HEK293 (cell line): Measurements from ENCODE around the gene HOMER1.

Experiments
- CTCF ChIA-PET: fragments of 350-600 bp; formaldehyde crosslinking; extraction: SDS; loops from one replicate; lab custom pipeline; 2021; ENCODE audit warnings: antibody characterized with exemption; lab: Yijun Ruan, JAX
- POLR2A ChIA-PET: fragments of 300-600 bp; formaldehyde crosslinking; extraction: SDS; loops from one replicate; lab custom pipeline; 2020; ENCODE audit warnings: antibody characterized with exemption, inconsistent platforms; lab: Yijun Ruan, JAX
- H3K27ac ChIP-seq: fragments of 200-500 bp; sonication (Bioruptor generic); 2 replicates; pipeline ENCODE4 v1.5.1; 2014; ENCODE audit warnings: low read depth, low read length, control low read depth, inconsistent platforms; ENCODE audit errors: extremely low read depth
- H3K36me3 ChIP-seq, 2 experiments: fragments of 200-500 bp in 1 of 2; sonication (Bioruptor generic) in 1 of 2; 1 replicate in 1 of 2; 2 replicates in 1 of 2; pipeline ENCODE4 v1.5.1; 2014 to 2017; ENCODE audit warnings: inconsistent platforms in 2 of 2, low read length in 2 of 2; ENCODE audit not compliant: control insufficient read depth in 2 of 2, insufficient read depth in 1 of 2
- H3K4me1 ChIP-seq: fragments of 200-500 bp; sonication (Bioruptor generic); 2 replicates; pipeline ENCODE4 v1.5.1; 2014; ENCODE audit warnings: mild to moderate bottlenecking, low read length, inconsistent platforms; ENCODE audit not compliant: control insufficient read depth, insufficient read depth
- H3K4me3 ChIP-seq: 2 replicates; pipeline ENCODE4 v1.5.1; 2011; ENCODE audit warnings: low read depth, mild to moderate bottlenecking, control low read depth, low read length, moderate library complexity
- H3K9me3 ChIP-seq: fragments of 200-500 bp; sonication (Bioruptor generic); 2 replicates; pipeline ENCODE4 v1.5.1; 2014; ENCODE audit warnings: low read depth, low read length, inconsistent platforms; ENCODE audit not compliant: control insufficient read depth, insufficient read depth
- KLF10 ChIP-seq: fragments of 450-650 bp; IDR thresholded peaks from 2 replicates; pipeline ENCODE4 v1.5.1; 2018; ENCODE audit warnings: missing biosample characterization, mild to moderate bottlenecking, missing genetic modification characterization
- OSR2 ChIP-seq: fragments of 450-650 bp; formaldehyde crosslinking; IDR thresholded peaks from 2 replicates; pipeline ENCODE4 v1.5.1; 2016; ENCODE audit warnings: missing biosample characterization, missing genetic modification characterization
- REPIN1 ChIP-seq: fragments of 450-650 bp; formaldehyde crosslinking; IDR thresholded peaks from 2 replicates; pipeline ENCODE4 v1.5.1; 2017; ENCODE audit warnings: missing biosample characterization, missing genetic modification characterization, low read depth
- SCRT1 ChIP-seq: fragments of 450-650 bp; formaldehyde crosslinking; IDR thresholded peaks from 2 replicates; pipeline ENCODE4 v1.5.1; 2016; ENCODE audit warnings: missing biosample characterization, missing genetic modification characterization, borderline replicate concordance
- ZFP69B ChIP-seq: fragments of 450-650 bp; formaldehyde crosslinking; IDR thresholded peaks from 2 replicates; pipeline ENCODE4 v1.5.1; 2016; ENCODE audit warnings: missing biosample characterization, missing genetic modification characterization
- ZNF221 ChIP-seq: fragments of 450-650 bp; formaldehyde crosslinking; IDR thresholded peaks from 2 replicates; pipeline ENCODE4 v1.5.1; 2017; ENCODE audit warnings: missing biosample characterization, missing genetic modification characterization, borderline replicate concordance
- ZNF24 ChIP-seq: fragments of 450-650 bp; formaldehyde crosslinking; IDR thresholded peaks from 2 replicates; pipeline ENCODE4 v1.5.1; 2016; ENCODE audit warnings: missing biosample characterization, missing genetic modification characterization
- ZNF501 ChIP-seq: fragments of 450-650 bp; formaldehyde crosslinking; IDR thresholded peaks from 2 replicates; pipeline ENCODE4 v1.5.1; 2016; ENCODE audit warnings: missing biosample characterization, missing genetic modification characterization
- ZNF76 ChIP-seq: fragments of 450-650 bp; formaldehyde crosslinking; IDR thresholded peaks from 2 replicates; pipeline ENCODE4; 2016; ENCODE audit warnings: low read depth, missing biosample characterization, missing genetic modification characterization, borderline replicate concordance
- ZNF830 ChIP-seq: fragments of 450-650 bp; IDR thresholded peaks from 2 replicates; pipeline ENCODE4 v1.5.0; 2018; ENCODE audit warnings: missing biosample characterization, missing genetic modification characterization, low read depth, mild to moderate bottlenecking, moderate library complexity
- TF ChIP-seq, protein P1 (sequence below): fragments of 450-650 bp; formaldehyde crosslinking; conservative IDR thresholded peaks from 2 replicates; pipeline ENCODE4 v1.5.1; 2016; ENCODE audit warnings: low read depth, missing biosample characterization, missing genetic modification characterization
- TF ChIP-seq, protein P2 (sequence below): fragments of 450-650 bp; formaldehyde crosslinking; IDR thresholded peaks from 2 replicates; pipeline ENCODE4 v1.5.1; 2016; ENCODE audit warnings: missing biosample characterization, missing genetic modification characterization, borderline replicate concordance

The HOMER1 gene

DNA sequence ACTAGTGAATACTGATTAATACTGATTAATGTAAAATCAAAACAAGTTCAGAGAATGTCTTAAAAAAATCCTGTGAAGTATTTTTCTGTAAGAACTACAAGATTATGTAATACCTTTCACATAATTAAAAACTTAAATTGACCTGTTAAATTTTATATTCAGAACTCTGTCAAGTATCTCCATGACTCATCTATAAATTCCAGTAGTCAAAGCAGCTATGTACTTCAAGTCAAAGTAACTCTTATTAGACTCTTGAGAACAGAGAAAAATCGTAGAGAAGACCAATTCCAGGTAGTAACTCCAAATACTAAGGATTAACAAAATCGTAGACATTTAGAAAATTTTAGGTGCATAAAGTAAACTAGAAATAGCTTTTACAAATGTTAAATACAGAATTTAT, 77.1 kb downstream of the HOMER1 start:
- CTCF ChIA-PET: interaction anchor here (0.5 to 0.9 kb wide), 3 partner anchors 20 to 58 kb away, joined by 3 read pairs; no protein-coding TSS in a partner anchor

DNA sequence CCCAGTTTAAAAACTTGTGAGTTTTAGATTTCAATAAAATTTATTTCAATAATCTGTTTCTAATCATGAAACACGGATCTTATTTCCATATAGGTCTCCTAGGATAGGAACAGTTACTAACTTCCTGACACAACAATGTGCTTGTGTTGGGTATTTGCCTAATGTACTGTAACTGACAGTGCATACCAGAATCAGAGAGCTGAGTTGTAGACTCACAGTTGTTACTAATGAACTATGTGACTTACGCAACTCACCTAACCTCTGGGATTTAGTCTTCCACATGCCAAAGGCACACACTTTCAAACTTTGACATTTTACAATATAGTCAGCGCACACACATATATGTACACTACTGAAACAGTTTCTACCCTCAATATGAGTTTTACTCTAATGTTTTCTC, 77.7 kb downstream of the HOMER1 start:
- H3K4me3 ChIP-seq: no peak overlapping the region
- no peaks in the 10 kb centered on the region for H3K4me1 ChIP-seq
- TF ChIP-seq ZNF76 (no peak), ZNF24 (no peak), KLF10 (no peak), ZNF830 (tag by site-specific recombination) (no peak), SCRT1 (no peak), REPIN1 (tag by site-specific recombination) (no peak), ZNF221 (no peak), OSR2 (tag by site-specific recombination) (no peak), ZFP69B (tag by site-specific recombination) (no peak), ZNF501 (tag by site-specific recombination) (no peak)
- TF ChIP-seq, protein P1, sequence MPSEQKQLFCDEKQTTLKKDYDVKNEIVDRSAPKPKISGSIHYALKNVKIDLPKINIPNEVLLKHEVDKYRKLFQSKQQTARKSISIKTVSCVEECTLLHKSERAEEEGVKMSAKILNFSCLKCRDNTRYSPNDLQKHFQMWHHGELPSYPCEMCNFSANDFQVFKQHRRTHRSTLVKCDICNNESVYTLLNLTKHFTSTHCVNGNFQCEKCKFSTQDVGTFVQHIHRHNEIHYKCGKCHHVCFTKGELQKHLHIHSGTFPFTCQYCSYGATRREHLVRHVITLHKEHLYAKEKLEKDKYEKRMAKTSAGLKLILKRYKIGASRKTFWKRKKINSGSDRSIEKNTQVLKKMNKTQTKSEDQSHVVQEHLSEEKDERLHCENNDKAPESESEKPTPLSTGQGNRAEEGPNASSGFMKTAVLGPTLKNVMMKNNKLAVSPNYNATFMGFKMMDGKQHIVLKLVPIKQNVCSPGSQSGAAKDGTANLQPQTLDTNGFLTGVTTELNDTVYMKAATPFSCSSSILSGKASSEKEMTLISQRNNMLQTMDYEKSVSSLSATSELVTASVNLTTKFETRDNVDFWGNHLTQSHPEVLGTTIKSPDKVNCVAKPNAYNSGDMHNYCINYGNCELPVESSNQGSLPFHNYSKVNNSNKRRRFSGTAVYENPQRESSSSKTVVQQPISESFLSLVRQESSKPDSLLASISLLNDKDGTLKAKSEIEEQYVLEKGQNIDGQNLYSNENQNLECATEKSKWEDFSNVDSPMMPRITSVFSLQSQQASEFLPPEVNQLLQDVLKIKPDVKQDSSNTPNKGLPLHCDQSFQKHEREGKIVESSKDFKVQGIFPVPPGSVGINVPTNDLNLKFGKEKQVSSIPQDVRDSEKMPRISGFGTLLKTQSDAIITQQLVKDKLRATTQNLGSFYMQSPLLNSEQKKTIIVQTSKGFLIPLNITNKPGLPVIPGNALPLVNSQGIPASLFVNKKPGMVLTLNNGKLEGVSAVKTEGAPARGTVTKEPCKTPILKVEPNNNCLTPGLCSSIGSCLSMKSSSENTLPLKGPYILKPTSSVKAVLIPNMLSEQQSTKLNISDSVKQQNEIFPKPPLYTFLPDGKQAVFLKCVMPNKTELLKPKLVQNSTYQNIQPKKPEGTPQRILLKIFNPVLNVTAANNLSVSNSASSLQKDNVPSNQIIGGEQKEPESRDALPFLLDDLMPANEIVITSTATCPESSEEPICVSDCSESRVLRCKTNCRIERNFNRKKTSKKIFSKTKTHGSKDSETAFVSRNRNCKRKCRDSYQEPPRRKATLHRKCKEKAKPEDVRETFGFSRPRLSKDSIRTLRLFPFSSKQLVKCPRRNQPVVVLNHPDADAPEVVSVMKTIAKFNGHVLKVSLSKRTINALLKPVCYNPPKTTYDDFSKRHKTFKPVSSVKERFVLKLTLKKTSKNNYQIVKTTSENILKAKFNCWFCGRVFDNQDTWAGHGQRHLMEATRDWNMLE (tag by site-specific recombination): no peak
- TF ChIP-seq, protein P2, sequence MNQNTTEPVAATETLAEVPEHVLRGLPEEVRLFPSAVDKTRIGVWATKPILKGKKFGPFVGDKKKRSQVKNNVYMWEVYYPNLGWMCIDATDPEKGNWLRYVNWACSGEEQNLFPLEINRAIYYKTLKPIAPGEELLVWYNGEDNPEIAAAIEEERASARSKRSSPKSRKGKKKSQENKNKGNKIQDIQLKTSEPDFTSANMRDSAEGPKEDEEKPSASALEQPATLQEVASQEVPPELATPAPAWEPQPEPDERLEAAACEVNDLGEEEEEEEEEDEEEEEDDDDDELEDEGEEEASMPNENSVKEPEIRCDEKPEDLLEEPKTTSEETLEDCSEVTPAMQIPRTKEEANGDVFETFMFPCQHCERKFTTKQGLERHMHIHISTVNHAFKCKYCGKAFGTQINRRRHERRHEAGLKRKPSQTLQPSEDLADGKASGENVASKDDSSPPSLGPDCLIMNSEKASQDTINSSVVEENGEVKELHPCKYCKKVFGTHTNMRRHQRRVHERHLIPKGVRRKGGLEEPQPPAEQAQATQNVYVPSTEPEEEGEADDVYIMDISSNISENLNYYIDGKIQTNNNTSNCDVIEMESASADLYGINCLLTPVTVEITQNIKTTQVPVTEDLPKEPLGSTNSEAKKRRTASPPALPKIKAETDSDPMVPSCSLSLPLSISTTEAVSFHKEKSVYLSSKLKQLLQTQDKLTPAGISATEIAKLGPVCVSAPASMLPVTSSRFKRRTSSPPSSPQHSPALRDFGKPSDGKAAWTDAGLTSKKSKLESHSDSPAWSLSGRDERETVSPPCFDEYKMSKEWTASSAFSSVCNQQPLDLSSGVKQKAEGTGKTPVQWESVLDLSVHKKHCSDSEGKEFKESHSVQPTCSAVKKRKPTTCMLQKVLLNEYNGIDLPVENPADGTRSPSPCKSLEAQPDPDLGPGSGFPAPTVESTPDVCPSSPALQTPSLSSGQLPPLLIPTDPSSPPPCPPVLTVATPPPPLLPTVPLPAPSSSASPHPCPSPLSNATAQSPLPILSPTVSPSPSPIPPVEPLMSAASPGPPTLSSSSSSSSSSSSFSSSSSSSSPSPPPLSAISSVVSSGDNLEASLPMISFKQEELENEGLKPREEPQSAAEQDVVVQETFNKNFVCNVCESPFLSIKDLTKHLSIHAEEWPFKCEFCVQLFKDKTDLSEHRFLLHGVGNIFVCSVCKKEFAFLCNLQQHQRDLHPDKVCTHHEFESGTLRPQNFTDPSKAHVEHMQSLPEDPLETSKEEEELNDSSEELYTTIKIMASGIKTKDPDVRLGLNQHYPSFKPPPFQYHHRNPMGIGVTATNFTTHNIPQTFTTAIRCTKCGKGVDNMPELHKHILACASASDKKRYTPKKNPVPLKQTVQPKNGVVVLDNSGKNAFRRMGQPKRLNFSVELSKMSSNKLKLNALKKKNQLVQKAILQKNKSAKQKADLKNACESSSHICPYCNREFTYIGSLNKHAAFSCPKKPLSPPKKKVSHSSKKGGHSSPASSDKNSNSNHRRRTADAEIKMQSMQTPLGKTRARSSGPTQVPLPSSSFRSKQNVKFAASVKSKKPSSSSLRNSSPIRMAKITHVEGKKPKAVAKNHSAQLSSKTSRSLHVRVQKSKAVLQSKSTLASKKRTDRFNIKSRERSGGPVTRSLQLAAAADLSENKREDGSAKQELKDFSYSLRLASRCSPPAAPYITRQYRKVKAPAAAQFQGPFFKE: no peak
- TF ChIP-seq, all 188 proteins: peak for 0
- Histone ChIP-seq H3K9me3 (no peaks in the 10 kb centered on the region), H3K36me3 (peaks cover 0 to 6% of the 10 kb centered on the region in 2 experiments; a peak in 1 of 3 replicates), H3K27ac (no peak overlapping the region)
- POLR2A ChIA-PET: no interaction called here
- CTCF ChIA-PET: interaction anchor here (0.6 kb wide), 1 partner anchor 20 kb away, joined by 3 read pairs; no protein-coding TSS in a partner anchor

More for the DNA sequence above, 77.1 kb downstream of the HOMER1 start:
- Histone ChIP-seq H3K36me3 (peaks cover 0 to 6% of the 10 kb centered on the region in 2 experiments; a peak in 1 of 3 replicates), H3K4me1 (no peaks in the 10 kb centered on the region), H3K4me3 (no peak overlapping the region), H3K9me3 (no peaks in the 10 kb centered on the region), H3K27ac (no peak overlapping the region)
- TF ChIP-seq ZNF76: no peak
- POLR2A ChIA-PET: no interaction called here
